DOHH2 (cell line): ENCODE data around the gene CTSZ.

Experiments
- CTCF ChIP-seq: fragments of 200-600 bp; sonication (generic); IDR thresholded peaks from one replicate; pipeline ENCODE4 v1.5.1; 2014; ENCODE audit warnings: antibody characterized with exemption, mild to moderate bottlenecking, low read depth, low read length; ENCODE audit not compliant: poor library complexity, severe bottlenecking
- EZH2phosphoT487 ChIP-seq: fragments of 200-600 bp; sonication (generic); IDR thresholded peaks from 2 replicates; pipeline ENCODE4 v1.6.1; 2017; ENCODE audit warnings: borderline replicate concordance, mild to moderate bottlenecking, antibody characterized with exemption, low read length, moderate library complexity, mixed read lengths

- TF ChIP-seq CTCF, result no peak
- TF ChIP-seq EZH2phosphoT487, result no peak
These were observed 37.2 kb upstream of the CTSZ start for GRCh38 chr20:59044295-59044694.
